Sigmoid colon (tissue), 7 donors: ENCODE measurements around the gene CYBC1. TPM values are rescaled to one million over a fixed set of nuclear protein-coding genes. Genes with fewer than 3 reads are reported as not detected.
A peak's percentile ranks its signal among the peaks of the same experiment; 100 is the strongest.

Experiments
- DNase-seq: peaks from one replicate; pipeline ENCODE4 v3.0.0-alpha.2; 2019
- H3K27ac ChIP-seq, 4 donors: fragments of 200-600 bp; sonication (generic); one replicate each; pipeline ENCODE4 v1.5.1; 2016 to 2019; ENCODE audit warnings: mild to moderate bottlenecking in 1 of 4
- H3K27me3 ChIP-seq, 3 donors: fragments of 200-600 bp; sonication (generic); one replicate each; pipeline ENCODE4 v1.5.1; 2019; ENCODE audit warnings: mild to moderate bottlenecking in 1 of 3
- H3K36me3 ChIP-seq, 4 donors: fragments of 200-600 bp; sonication (generic); one replicate each; pipeline ENCODE4 v1.5.1; 2016 to 2019
- H3K4me1 ChIP-seq, 4 donors: fragments of 200-600 bp; sonication (generic); one replicate each; pipeline ENCODE4 v1.5.1; 2017 to 2019
- H3K4me3 ChIP-seq, 4 donors: fragments of 200-600 bp; sonication (generic); one replicate each; pipeline ENCODE4 v1.5.1; 2017 to 2019; ENCODE audit warnings: mild to moderate bottlenecking in 2 of 4, moderate library complexity in 1 of 4
- H3K9me3 ChIP-seq, 4 donors: fragments of 200-600 bp in 3 of 4; sonication (generic) in 3 of 4; one replicate each; pipeline versions ENCODE4 v1.5.1 to v1.6.1; 2013 to 2019
- CTCF ChIP-seq, 4 experiments: fragments of 450-650 bp in 3 of 4; fragments of 200-600 bp in 1 of 4; IDR thresholded peaks; one replicate each; pipeline ENCODE4 v1.5.1; 2016 to 2019; ENCODE audit warnings: antibody characterized with exemption in 4 of 4, mild to moderate bottlenecking in 3 of 4, moderate library complexity in 2 of 4
- EP300 ChIP-seq, 4 donors: sonication (generic); formaldehyde crosslinking; IDR thresholded peaks; one replicate each; pipeline ENCODE4 v1.6.1; 2017; ENCODE audit warnings: antibody characterized with exemption in 4 of 4
- POLR2A ChIP-seq, 2 donors: fragments of 450-650 bp; IDR thresholded peaks; one replicate each; pipeline ENCODE4 v1.6.1; 2016; ENCODE audit warnings: antibody characterized with exemption in 2 of 2, mild to moderate bottlenecking in 2 of 2, moderate library complexity in 2 of 2
- POLR2AphosphoS5 ChIP-seq, 4 donors: sonication (generic); formaldehyde crosslinking; IDR thresholded peaks; one replicate each; pipeline ENCODE4 v1.6.1; 2017; ENCODE audit warnings: antibody characterized with exemption in 4 of 4
- WGBS, 2 donors: extraction: QIAGEN DNeasy Blood & Tissue Kit; methylation state at CpG; one replicate each; pipeline ENCODE4 v1.1.7; 2013; 5-methylcytosine and 5-hydroxymethylcytosine counted together
- intact Hi-C: fragments of 100-400 bp; cut with DNase I; formaldehyde crosslinking; loops from one replicate; pipeline ENCODE4 v1.15.1; 2023
- polyA plus RNA-seq, 3 donors: library from polyadenylated mRNA; stranded (reverse); fragments of 200-250 nt; gene quantifications; one replicate each; pipeline ENCODE4 v1.2.3, GENCODE V29; 2013
- total RNA-seq, 4 donors: library from RNA; depleted of rRNA; stranded (reverse); fragments of >200 nt; gene quantifications; one replicate each; pipeline ENCODE4 v1.1.0, GENCODE V29; 2016
- donor health status: healthy with polysubstance abuse.
- donor health status: Bipolar disorder and iron deficiency.
- donor health status: healthy.

CYBC1 gene
- total and polyA plus RNA-seq, 7 donors = 22.8 to 116 (median 39.9) TPM

DNA sequence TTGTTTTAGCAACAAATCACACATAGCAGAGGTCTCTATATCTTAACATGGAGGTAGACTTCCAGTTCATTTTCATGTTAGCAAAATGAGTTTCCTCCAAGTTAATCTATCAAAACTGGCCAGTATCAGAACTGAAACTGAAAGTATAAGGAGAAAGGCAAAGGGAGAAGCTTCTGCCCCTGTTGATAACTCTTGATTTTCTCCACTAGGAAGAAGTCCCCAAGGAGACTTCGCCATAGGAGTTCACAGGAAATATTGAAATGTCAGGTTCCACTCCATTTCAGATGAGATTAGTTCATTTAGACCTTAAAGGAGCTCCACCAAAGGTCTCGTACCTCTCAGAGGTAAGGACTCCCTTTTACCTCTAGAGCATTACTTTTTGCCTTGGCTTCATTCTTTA is 31.0 kb downstream of the CYBC1 start:
- peak overlapping the region in 1 of 4 donors; percentile 74 for H3K4me3 ChIP-seq
- 58 to 71% methylated on average over 2 of the region's 2 CpGs for WGBS, 2 donors
- H3K36me3 ChIP-seq = peaks cover 0 to 9% (median 3%) of the 10 kb centered on the region in 4 donors
- intact Hi-C loops = loop anchor here (2.0 to 10.0 kb wide), 2 partner anchors 31 to 215 kb away; partner anchors contain the start of gene CYBC1
- peaks cover 0 to 22% (median 10%) of the 10 kb centered on the region in 4 donors for H3K4me1 ChIP-seq
- peaks cover 0 to 2% (median 0%) of the 10 kb centered on the region in 4 donors for H3K9me3 ChIP-seq
- DNase-seq = no peak
- H3K27me3 ChIP-seq = no peaks in the 10 kb centered on the region
- TF ChIP-seq CTCF (IDR thresholded peaks at IDR 0.05) (no peak), POLR2AphosphoS5 (IDR thresholded peaks at IDR 0.05) (no peak), POLR2A (IDR thresholded peaks at IDR 0.05) (no peak), EP300 (IDR thresholded peaks at IDR 0.05) (no peak)
- no peak overlapping the region for H3K27ac ChIP-seq

DNA sequence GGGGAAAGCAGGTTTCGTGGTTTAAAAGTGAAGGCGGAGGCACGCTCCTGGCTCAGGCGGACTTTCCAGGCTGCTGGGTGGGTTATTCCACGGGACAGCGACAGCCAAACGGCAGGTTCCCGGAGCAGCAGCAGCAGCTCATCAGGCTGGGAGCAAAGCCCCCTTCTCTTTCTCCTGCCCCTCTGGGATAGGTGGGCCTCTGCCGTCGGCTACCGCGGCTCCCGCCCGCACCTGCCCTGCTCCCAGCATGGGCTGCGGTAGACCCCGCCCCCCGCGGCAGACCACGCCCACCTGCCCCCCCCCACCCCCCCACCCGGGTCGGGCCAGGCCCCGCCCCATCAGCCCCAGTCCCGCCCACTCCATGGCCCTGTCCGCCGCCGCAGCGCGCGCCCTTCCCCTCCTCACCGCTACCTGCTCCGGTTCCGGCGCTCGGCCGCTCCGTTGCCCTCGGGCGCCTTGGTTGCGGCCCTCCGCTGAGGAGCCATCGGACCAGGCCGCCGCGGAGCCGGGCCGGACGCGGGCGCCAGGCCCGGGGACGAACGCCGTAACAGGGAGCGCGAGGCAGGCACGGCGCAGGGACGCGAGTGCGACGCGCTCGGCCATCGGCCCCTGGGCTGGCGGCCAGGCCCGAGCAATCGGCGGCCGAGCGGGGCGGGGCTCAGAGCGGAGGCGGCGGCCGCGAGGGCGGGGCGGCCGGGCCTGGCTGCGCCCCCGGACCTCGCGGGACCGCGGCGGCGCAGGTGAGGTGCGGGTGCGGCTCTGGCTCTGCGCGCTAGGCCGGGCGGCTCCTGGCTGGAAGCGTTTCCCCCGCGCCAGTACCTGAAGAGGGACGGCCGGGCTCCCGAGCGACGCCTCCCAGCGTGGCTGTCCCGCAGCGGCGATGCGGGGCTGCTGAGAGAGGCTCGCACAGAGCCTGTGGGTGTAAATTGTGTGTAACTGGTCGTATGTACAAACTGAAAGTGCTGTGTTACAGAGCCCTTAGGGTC is 32.3 kb downstream of the CYBC1 start, which contains the start of the genes HEXD and OGFOD3:
HEXD (plus strand) TSS at position 347 of the 986 bp plus-strand sequence. CDS start 1,453 bp downstream, outside the sequence.
OGFOD3 (minus strand) TSS at position 586 of the 986 bp plus-strand sequence; CDS start at position 485, 101 bp downstream.
- H3K9me3 ChIP-seq = peaks cover 0 to 2% (median 0%) of the 10 kb centered on the region in 4 donors
- H3K36me3 ChIP-seq = peaks cover 0 to 10% (median 3%) of the 10 kb centered on the region in 4 donors
- peaks cover 0 to 26% (median 12%) of the 10 kb centered on the region in 4 donors for H3K4me1 ChIP-seq
- peak within 1 kb of the TSS; percentile 86 to 94 (median 89) for H3K27ac ChIP-seq
- no peaks in the 10 kb centered on the region for H3K27me3 ChIP-seq
- intact Hi-C loops = loop anchor here (2.0 to 10.0 kb wide), 2 partner anchors 33 to 213 kb away; partner anchors contain the start of gene CYBC1
- TF ChIP-seq CTCF (IDR thresholded peaks at IDR 0.05) (no peak), POLR2AphosphoS5 (IDR thresholded peaks at IDR 0.05) (peak in 2 of 4 donors; percentile 23 to 30)
- WGBS, 2 donors = 1 to 2% methylated on average over 108 of the region's 108 CpGs
- H3K4me3 ChIP-seq = peak within 1 kb of the TSS; percentile 55 to 77 (median 74)
- peak; percentile 86 for DNase-seq

GRCh38 chr17:82416771-82417170 is 33.8 kb downstream of the CYBC1 start:
- 91 to 92% methylated on average over 6 of the region's 6 CpGs for WGBS, 2 donors
- H3K36me3 ChIP-seq = peaks cover 0 to 16% (median 3%) of the 10 kb centered on the region in 4 donors
- TF ChIP-seq POLR2AphosphoS5 (IDR thresholded peaks at IDR 0.05) = no peak
- no peak for TF ChIP-seq POLR2A (IDR thresholded peaks at IDR 0.05)
- no peak for TF ChIP-seq EP300 (IDR thresholded peaks at IDR 0.05)
- no peak for TF ChIP-seq CTCF (IDR thresholded peaks at IDR 0.05)
- H3K9me3 ChIP-seq = no peaks in the 10 kb centered on the region
- no peaks in the 10 kb centered on the region for H3K27me3 ChIP-seq
- intact Hi-C loops = loop anchor here (10.0 kb wide), 1 partner anchor 212 kb away; no protein-coding TSS in a partner anchor
- DNase-seq = no peak
- H3K4me1 ChIP-seq = peaks cover 0 to 26% (median 12%) of the 10 kb centered on the region in 4 donors
- H3K27ac ChIP-seq = no peak overlapping the region
- H3K4me3 ChIP-seq = no peak overlapping the region

GRCh38 chr17:82416264-82416663 is 34.3 kb downstream of the CYBC1 start:
- no peak for TF ChIP-seq EP300 (IDR thresholded peaks at IDR 0.05)
- no peak for DNase-seq
- intact Hi-C loops = loop anchor here (10.0 kb wide), 1 partner anchor 211 kb away; no protein-coding TSS in a partner anchor
- H3K36me3 ChIP-seq = peaks cover 0 to 16% (median 3%) of the 10 kb centered on the region in 4 donors
- no peaks in the 10 kb centered on the region for H3K27me3 ChIP-seq
- H3K4me3 ChIP-seq = no peak overlapping the region
- H3K9me3 ChIP-seq = no peaks in the 10 kb centered on the region
- H3K4me1 ChIP-seq = peaks cover 0 to 26% (median 12%) of the 10 kb centered on the region in 4 donors
- 94 to 97% methylated on average over 4 of the region's 4 CpGs for WGBS, 2 donors
- no peak overlapping the region for H3K27ac ChIP-seq

DNA sequence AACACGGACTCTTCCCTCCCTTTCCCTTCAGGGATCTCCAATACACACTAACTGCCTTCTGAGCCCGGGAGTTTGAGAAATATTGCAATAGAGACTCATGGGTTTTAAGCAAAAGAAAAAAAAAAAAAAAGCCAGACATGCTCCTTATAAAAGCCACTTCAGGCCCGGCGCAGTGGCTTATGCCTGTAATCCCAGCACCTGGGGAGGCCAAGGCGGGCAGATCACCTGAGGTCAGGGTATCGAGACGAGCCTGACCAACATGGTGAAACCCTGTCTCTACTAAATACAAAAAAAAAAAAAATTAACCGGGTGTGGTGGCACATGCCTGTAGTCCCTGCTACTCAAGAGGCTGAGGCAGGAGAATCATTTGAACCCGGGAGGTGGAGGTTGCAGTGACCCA is 34.8 kb downstream of the CYBC1 start:
- H3K27ac ChIP-seq = no peak overlapping the region
- no peaks in the 10 kb centered on the region for H3K9me3 ChIP-seq
- intact Hi-C loops = loop anchor here (2.0 to 10.0 kb wide), 2 partner anchors 65 to 211 kb away; no protein-coding TSS in a partner anchor
- no peaks in the 10 kb centered on the region for H3K27me3 ChIP-seq
- TF ChIP-seq CTCF (IDR thresholded peaks at IDR 0.05) (no peak), EP300 (IDR thresholded peaks at IDR 0.05) (no peak), POLR2AphosphoS5 (IDR thresholded peaks at IDR 0.05) (no peak), POLR2A (IDR thresholded peaks at IDR 0.05) (no peak)
- no peak overlapping the region for H3K4me3 ChIP-seq
- WGBS, 2 donors = 91 to 94% methylated on average over 9 of the region's 9 CpGs
- peaks cover 0 to 14% (median 1%) of the 10 kb centered on the region in 4 donors for H3K36me3 ChIP-seq
- peaks cover 0 to 26% (median 12%) of the 10 kb centered on the region in 4 donors for H3K4me1 ChIP-seq
- DNase-seq = no peak
